SW480 (cell line): ENCODE results near the gene ZMIZ1.
"Not testable (repeated sequence)": the region's sequence is repeated elsewhere in the genome, so short reads cannot be mapped to it uniquely, and the experiment has no call there.

Experiments
- DNase-seq: peaks from one replicate; pipeline ENCODE4 v3.0.0-alpha.2; 2016; ENCODE audit warnings: low spot score

Gene ZMIZ1

DNA sequence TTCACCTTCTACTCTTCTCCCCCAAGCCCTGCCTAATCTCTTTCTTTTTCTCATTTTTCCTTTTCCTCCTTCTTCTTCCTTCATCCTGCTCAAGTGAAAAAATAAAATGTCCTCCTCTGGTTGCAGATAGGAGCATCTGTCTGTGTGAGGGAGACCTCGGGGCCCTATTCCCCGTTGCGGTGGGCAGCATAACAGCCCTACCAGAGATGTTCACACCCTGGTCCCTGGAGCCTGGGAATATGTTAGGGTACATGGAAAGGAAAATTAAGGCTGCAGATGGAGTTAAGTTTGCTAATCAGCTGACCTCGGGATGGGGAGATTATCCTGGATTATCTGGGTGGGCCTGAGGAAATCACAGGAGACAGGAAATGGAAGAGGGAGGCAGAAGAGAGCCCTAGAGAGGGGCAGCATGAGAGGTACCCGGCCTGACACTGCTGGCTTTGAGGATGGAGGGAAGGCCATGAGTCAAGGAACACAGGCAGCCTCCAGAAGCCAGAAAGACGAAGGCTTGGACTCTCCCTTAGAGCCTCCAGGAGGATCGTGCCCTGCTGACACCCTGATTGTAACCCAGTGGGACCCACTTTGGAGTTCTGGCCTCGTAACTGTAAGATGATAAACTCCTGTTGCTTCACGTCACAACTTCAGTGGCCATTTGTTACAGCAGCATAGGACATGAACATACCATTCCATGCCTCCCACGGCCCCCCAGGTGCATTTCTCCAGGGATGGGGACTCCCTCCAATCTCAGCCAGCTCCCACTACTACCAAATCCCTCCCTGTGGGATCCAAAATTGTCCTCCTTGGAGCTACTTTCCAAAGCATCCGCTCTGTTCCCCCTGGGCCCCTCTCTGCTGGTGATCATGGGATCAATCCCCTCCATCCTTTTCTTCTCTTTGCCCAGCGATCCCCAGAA, 39.0 kb upstream of the ZMIZ1 start:
- no peak for DNase-seq

DNA sequence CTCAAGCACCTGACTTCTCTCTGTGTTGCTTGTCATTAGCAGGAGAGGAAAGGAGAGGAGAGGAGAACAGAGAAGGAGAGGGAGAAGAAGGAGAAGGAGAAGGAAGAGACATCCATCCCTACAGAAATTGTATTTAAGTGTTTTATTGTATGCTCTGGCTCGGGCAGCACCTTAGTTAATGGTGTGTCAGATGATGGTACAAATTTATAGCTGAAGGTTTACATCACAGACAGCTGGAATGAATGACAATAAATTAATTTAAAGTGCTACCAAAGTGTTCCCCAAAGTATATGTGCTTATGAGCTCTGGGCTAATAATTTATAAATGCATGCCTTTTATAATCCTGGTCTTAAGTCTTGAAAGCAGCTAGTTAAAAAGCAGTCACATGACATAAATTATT, 38.1 kb upstream of the ZMIZ1 start:
- DNase-seq = no peak

DNA sequence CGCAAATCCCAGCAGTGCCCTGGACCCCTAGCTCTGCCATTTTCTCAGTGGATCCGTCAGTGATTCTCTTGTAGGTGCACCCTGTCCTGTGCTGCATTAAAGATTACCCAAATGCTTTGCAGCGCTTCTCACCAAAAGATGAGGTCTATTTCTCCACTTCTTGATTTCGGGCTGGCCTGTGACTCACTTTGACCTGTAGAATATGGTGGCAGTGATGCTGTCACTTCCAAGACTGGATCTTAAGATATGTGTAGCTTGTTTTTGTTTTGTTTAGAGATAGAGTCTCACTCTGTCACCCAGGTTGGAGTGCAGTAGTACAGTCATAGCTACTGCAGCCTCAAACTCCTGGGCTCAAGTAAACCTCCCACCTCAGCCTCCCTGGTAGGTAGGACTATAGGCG, 37.0 kb upstream of the ZMIZ1 start:
- DNase-seq = no peak

DNA sequence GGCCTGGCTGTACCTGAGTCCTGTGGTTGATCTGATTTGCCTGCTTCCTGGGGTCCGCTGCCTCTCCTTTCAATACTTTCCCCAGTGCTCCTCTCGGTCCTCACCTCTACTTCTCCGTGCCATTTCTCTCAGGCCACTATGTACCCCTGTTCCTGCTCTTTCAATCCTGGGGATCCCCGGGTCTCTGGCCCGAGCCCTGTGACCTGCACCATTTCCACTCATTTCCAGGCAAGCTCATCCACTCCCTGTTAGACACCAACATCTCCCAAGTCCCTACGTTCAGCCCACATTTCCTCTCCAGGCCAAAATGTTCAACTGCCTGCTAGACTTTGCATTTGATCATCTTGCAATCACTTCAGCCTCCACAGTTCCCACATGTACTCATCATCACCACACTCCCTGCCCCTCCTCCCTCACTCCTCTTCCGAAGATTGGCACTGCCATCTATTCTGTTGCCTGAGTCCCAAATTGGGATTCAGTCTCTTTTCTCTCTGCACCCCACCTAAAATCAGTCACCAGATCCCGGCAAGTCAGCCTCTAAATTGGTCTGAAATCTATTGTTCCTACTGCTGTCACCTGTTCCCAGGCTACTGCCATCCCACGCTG, 34.4 kb upstream of the ZMIZ1 start:
- no peak for DNase-seq

DNA sequence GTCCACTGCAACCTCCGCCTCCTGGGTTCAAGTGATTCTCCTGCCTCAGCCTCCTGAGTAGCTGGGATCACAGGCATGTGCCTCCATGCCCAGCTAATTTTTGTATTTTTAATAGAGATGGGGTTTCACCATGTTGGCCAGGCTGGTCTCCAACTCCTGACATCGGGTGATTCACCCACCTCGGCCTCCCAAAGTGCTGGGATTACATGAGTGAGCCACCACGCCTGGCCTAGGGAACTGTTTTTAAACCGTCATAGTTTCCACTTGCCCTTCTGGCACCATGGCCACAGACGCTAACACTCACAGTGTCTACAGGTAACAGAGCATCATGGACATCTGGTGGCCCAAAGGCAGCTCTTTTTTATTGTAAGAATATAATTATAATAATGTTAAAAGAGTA, 32.4 kb upstream of the ZMIZ1 start:
- DNase-seq = not testable (repeated sequence)

DNA sequence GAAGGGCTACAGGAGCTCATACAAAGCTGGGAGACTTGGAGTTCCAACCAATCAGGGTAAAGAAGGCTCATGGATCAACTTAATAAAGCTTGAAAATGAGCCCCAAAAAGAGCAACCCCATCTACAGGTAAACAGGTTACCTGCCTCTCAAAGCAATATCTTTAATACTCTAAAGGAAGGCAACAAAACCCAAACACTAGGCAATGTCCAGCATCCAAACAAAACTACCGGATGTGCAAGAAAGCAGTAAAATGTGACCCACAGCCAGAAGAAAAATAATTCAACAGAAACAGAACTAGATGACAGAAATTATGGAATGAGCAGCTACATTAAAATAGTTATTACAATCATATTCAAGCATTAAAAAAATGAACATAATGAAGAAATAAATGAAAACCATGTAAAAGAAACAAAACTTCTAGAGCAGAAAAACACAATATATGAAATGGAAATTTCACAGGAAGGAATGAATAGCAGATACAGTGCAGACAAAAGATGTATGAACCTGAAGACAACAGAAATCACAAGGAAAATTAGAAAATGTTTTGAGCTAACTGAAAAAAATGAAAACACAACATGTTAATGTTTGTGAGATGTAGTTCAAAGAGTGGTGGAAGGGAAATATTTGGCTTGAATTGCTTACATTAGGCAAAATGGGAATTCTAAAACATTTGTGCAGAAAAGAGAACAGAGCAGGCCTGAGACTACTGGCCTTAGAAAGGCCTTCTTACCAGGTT, 30.5 kb upstream of the ZMIZ1 start:
- no peak for DNase-seq

DNA sequence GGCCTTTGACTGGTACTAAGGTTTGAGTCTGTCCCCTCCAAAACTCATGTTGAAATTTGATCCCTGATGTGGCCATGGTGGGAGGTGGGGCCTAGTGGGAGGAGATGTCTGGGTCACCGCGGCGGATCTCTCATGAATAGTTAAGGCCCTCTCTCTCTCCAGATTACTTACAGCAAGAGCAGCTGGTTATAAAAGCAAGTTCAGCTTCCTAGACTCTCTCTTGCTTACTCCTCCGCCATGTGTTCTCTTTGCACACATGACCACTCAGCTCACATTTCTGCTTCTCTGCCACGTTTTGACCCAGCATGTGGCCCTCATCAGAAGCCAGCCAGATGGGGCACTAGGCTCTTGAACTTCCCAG, 29.9 kb upstream of the ZMIZ1 start:
- DNase-seq = peak; percentile 30

DNA sequence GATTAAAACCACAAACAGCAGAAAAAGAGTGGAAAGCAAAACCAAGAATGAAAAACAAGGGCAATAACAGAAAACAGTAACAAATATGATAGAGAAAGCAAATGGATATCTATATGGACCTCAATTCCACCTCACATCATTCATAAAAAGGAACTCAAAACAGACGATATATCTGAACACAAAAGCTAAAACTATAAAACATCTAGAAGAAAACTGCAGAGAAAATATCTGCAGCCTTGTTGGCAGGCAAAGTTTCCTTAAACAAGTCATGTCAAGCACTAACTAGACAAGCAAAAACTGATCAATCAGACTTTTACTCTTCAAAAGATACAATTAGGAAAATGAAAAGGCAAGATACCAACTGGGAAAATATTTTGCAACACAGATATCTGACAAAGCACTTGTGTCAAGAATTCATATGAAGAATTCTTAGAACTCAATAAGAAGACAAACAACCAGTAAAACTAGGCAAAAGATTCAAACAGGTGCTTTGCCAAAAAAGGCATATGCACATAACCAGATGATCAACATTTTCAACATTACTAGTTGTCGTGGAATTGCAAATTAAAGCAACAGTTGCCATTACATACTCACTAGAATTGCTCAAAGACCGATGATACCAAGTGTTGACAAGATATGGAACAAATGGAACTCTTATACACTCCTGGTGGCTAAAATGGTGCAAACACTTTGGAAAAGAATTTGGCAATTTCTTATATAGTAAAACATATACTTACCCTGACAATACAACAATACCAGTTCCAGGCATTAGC, 25.9 kb upstream of the ZMIZ1 start:
- DNase-seq = no peak

DNA sequence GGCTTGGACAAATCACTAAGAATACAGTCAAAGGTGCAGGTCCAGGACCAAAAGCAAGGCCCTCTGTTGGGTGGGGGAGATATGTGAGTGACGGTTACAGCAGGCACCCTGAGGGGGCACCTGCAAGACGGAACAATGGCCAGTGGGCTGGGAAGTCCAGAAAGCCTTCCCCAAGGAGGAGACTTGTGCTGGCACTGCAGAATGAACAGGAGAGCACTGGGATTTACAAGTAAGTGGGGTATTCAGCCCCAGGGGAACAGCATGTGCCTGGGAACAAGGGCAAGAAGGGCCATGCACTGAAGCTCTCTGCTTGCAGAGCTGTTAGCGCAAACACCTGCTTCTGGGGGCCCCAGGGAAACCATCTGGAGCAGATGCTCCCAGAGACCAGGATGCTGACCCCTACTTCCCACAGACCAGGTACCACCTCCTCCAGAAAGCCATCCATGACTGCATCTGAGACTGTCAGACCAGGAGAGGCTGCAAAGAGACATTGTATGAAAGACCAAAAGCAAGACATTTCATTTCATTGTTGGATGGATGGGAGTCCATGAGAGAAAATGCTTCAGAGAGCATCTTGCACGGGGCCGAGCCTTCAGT, 24.6 kb upstream of the ZMIZ1 start:
- no peak for DNase-seq

DNA sequence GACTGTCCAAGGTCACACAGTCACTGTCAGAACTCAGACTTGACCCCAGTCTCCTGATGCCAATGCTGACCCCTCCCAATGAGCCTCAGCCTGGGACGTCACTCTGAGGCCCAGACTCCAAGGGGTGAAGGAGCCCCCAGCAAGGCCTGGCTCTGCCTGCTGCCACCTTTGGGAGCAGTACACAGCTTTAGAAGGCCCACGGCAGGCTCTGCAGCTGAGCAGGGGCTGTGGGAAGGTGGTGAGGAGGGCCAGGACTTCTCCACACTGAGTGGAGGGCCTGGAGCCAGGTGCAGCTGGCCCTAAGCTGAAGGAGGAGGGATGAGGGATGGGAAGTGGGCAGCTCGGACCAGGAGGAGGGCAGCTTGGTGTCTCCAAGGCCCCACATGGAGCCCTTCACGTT, 23.9 kb upstream of the ZMIZ1 start:
- DNase-seq = no peak

DNA sequence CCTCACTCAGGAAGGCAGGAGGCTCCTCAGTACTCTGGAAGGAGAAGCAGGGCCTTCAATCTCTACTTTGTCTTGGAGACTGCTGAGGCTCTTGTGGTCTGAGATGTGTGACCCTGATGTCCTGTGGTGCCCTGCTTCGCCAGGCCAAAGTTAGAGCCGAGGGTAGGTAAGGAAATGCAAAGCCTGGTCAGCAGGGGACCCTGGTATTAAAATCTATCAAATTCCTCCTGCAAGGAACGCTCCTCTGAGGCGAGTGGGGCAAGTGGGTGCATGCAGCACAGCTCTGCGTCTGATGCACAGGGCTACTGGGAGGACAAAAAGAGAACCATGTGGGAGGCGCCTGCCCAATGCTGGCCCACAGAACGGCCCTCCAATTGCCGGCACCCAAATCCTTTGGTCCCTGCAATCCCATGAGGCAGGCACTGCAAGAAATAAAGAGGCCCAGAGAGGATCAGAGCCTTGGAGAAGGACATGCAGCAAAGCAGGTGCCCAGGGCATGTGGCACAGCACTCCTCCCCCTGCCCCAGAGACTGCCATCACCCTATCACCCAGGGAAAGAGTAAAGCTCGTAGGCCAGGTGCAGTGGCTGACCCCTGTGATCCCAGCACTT, 23.1 kb upstream of the ZMIZ1 start:
- no peak for DNase-seq

DNA sequence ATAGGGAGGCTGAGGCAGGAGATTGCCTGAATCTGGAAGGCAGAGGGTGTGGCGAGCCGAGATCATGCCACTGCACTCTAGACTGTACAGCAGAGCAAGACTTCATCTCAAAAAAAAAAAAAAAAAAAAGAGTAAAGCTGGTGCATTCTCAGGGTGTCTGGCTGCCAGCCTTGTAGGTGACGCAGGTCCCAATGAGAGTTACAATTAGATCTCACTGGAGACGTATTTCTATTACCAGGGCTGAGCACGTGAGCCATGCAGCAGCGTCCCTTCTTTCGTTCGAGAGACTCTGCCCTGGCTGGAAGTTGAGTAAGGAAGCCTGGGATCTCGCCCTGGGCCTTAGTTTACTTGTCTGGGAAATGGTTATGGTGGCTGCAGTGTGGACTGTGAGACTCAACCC, 22.4 kb upstream of the ZMIZ1 start:
- DNase-seq = no peak

DNA sequence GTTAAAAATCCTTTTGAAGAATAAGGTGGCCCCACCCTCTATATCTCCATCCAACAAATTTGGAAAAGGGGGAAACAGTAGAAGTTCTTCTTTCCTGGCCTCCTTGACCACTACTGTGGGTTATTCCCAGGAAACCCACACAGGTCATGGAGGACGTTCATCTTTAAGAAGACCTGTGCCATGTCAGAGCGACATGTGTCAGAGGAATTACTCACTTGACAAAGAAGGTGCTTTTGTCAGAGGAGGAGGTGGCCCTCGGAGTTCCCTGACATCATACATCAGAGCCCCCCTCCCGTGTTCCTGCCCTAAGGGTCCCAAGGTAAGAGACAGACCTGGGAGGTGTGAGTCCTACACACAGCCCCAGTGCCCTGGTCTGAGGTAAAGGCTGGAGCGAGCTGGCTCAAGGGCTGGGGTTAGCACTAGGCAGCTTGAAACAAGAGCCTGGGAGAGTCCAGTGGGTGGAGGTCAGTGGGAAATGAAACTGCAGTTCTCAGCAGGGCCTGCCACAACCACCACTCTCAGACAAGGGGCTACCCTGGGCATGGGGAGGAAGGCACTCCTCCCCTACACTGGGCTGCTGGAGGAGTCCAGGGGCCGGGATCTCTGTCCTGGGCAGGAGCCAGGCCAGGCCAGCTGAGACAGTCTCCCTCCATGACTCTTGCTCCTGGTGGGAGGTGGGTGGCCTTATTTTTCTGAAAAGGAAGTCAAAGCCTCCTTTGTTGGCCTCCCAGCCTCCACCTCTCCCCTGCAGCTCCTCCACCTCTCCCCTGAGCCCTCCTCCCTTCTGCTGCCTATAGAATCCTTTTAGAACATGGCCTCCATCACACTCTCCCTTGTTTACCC, 21.8 kb upstream of the ZMIZ1 start:
- no peak for DNase-seq

DNA sequence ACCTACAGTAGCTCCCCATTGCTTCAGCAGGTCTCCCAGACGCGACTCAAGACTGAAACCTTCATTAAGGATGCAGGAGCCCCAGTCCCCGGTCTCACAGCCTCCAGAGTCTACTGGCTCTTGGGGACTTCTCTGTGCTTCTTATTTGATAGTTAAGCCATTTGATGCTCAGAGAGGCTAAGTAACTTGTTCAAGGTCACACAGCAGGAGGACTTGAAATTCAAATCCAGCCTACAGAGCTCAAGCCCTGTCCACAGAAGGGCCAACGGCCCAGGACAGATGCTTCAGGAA, 21.2 kb upstream of the ZMIZ1 start:
- no peak for DNase-seq

DNA sequence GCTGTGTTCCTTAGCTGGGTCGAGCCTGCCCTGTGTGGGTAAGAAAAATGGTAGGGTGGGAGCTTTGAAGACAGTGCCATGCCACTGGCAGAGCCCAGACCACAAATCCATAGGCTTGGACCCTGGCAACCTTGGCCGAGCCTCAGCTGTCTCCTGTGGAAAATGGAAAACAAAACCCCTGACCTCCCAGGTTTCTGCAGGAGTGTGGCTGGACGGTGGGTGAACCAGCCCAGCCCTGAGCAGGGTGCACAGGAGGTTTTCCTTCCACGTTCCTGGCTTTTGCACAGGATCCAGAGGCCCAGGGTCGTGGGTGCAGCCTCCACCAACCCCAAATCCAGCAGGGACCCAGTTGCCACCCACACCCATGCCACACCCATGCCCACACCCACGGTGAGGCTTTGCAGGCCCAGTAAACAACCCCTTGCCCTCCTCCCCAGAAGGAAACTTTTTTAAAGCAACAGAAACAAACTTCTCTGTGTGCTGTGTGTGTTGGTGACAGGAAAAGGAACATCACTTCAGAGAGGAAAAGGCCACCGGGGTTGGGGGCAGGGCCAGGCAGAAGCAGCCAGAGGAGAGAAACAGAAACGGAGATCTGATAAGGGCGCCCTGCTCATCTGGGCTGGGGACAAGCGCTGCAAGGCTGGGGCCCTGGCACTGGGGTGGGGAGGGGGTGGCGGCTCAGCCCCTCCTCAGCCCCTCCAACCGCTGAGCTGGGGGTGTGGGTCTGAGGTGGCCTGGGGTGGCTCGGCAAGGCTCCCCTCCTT, 20.7 kb upstream of the ZMIZ1 start:
- no peak for DNase-seq

DNA sequence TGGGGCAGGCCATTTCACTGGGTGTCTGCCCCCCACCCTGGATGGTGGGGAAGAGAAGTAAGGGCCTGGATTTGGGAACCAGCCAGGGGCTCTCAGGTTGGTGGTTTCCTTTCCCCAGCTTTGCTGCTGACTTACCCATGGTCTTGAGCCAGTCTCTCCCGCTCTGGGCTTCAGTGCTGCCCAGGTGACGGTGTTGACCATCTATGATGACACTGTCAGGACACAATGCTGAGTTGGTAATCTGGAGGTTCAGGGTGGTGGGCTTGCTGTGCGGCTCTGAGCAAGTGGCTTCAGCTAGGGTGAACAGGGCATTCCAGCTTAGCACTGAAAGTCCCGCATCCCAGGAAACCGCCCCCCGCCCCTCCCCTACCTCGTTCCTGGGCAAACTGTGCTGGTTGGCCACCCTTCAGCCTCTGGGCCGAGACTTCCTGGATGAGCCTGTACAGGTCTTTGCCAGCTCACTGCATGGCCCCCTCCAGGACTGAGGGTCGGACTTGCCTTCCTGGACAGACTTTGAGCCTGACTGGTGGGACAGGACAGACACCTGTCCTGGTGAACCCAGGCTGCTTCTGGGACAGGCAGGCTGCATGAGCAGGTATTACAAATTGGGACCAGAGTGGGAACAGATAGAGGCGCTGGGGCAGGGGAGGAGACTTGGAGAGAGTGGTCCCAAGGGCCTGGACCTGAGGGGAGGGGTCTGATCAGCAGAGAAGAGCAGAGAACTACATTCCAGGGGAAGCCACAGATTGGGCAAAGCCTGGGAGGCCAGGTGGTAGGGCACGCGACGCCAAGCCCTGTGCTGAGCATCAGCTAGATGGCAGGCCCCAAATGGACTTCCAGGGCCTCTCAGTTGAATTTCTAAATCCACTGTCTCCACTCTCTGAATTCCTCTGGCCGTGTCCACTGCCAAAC, 19.9 kb upstream of the ZMIZ1 start:
- no peak for DNase-seq

DNA sequence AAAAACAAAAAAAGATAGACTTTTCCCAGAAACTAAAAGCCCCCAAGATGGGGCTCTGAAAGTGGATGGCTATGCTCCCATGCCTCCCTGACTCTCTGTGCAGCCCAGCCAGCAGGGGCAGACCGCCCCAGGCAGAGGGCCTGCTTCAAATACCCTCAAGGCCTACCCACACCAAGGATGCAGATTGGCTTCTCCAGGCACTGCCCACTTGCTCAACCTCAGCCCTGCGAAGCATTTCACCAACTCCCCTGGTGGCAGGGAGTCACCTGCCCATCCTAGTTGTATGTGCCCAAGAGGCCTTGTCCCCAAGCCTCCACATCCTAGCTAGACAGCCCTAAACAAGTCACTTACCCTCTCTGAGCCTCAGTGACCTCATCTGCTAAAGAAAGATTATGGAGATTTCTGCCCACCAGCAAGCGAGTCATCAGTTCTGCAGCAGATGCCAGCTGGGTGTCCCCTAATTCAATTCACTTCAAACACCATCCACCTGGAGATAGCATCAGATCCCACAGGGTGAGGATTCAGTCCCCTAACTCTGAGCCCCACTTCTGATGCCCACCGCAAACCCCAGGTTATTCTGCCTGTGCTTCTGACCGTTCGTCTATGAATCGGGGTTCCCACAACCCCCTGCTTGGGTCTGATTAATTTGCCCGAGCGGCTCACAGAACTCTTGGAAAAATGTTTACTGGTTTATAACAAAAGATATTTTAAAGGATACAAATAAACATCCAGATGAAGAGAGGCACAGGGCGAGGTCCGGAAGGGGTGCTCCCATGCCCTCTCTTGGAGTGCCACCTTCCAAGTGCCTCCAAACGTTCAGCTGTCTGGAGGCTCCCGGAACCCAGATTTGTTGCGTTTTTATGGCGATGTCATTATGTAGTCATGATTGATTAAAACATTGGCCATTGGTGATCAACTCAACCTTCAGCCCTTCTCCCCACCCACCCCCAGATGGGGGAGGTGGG, 18.6 kb upstream of the ZMIZ1 start:
- no peak for DNase-seq
